Measurements from ENCODE around the gene TTLL9.
A peak's percentile ranks its signal among the peaks of the same experiment; 100 is the strongest.

The TTLL9 gene

DNA sequence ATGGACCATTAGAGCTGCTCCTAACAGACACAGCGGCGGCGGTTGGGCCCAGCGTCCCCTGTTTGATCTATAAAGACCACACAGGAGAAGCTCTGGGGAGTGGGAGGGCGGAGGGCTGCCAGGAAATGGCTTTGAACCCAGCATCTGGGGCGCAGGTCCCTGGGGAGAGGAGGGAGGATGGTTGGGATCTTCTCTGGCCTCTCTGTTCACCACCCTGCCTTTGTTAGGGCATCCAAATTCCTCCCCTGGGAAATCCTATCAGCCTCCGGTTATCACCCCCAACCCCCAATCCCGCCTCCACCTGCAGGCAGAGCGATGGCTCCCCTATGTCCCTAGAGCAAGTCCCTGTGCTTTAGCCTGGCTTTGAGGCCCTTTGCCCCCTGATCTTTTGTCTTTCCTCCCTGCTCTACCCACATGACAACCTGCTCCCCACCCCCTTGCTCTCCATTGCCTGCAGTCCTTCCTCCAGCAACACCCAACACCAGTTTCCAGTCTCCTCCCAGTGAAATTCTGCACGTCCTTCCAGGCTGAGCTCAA, 104.6 kb downstream of the TTLL9 start:
- no peaks in the 10 kb centered on the region for H3K36me3 ChIP-seq (ENCODE audit: insufficient read depth, insufficient read length, low read length)
- DNase-seq (ENCODE audit: low read depth, low spot score): peak; percentile 69
- H3K27me3 ChIP-seq (ENCODE audit: insufficient read depth, insufficient read length): peaks cover 12% of the 10 kb centered on the region
- peaks cover 5% of the 10 kb centered on the region for H3K4me1 ChIP-seq (ENCODE audit: insufficient read depth, insufficient read length)
- H3K9ac ChIP-seq (ENCODE audit: insufficient read length, low read depth): no peak overlapping the region
- TF ChIP-seq YY1 (IDR thresholded peaks at IDR 0.05; ENCODE audit: insufficient read depth, insufficient read length) (no peak), ZNF274 (IDR thresholded peaks at IDR 0.05; ENCODE audit: low read depth, low read length) (no peak), SUZ12 (IDR thresholded peaks at IDR 0.05; ENCODE audit: extremely low read depth, insufficient read depth, insufficient read length) (no peak)
- H3K9me3 ChIP-seq (ENCODE audit: insufficient read depth, low read length): no peaks in the 10 kb centered on the region
- H3K4me3 ChIP-seq (ENCODE audit: insufficient read length, low read depth): no peak overlapping the region

GRCh38 chr20:31975874-31976273, 105.4 kb downstream of the TTLL9 start:
- H3K36me3 ChIP-seq (ENCODE audit: insufficient read depth, insufficient read length, low read length): no peaks in the 10 kb centered on the region
- DNase-seq (ENCODE audit: low read depth, low spot score): no peak

DNA sequence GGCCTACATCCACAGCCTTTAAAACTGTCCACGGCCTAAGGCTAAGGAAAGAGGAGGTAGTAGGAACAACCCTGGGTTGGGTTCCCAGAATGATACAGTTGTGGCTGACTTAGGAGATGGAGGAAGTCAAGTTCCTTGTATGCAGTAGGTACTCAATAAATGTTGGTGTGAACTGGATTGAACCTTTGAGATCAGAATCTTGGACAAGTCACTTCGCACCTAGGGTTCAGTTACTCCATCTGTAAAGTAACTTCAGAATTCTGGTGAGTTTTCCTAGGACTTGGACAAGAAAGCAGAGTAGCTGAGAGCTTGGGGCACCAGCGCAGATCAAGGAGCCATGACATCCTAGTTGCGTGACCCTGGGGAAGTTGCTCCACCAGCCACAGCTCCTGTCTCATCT, 106.6 kb downstream of the TTLL9 start:
- no peak for TF ChIP-seq ZNF274 (IDR thresholded peaks at IDR 0.05; ENCODE audit: low read depth, low read length)
- TF ChIP-seq SUZ12 (IDR thresholded peaks at IDR 0.05; ENCODE audit: extremely low read depth, insufficient read depth, insufficient read length): no peak
- no peak for TF ChIP-seq YY1 (IDR thresholded peaks at IDR 0.05; ENCODE audit: insufficient read depth, insufficient read length)
- H3K27me3 ChIP-seq (ENCODE audit: insufficient read depth, insufficient read length): no peaks in the 10 kb centered on the region
- no peaks in the 10 kb centered on the region for H3K9me3 ChIP-seq (ENCODE audit: insufficient read depth, low read length)
- H3K36me3 ChIP-seq (ENCODE audit: insufficient read depth, insufficient read length, low read length): no peaks in the 10 kb centered on the region
- no peak overlapping the region for H3K9ac ChIP-seq (ENCODE audit: insufficient read length, low read depth)
- no peak overlapping the region for H3K4me3 ChIP-seq (ENCODE audit: insufficient read length, low read depth)
- DNase-seq (ENCODE audit: low read depth, low spot score): no peak
- peaks cover 5% of the 10 kb centered on the region for H3K4me1 ChIP-seq (ENCODE audit: insufficient read depth, insufficient read length)

More at GRCh38 chr20:31975874-31976273, 105.4 kb downstream of the TTLL9 start:
- no peak overlapping the region for H3K4me3 ChIP-seq (ENCODE audit: insufficient read length, low read depth)
- no peaks in the 10 kb centered on the region for H3K9me3 ChIP-seq (ENCODE audit: insufficient read depth, low read length)
- TF ChIP-seq YY1 (IDR thresholded peaks at IDR 0.05; ENCODE audit: insufficient read depth, insufficient read length) (no peak), SUZ12 (IDR thresholded peaks at IDR 0.05; ENCODE audit: extremely low read depth, insufficient read depth, insufficient read length) (no peak), ZNF274 (IDR thresholded peaks at IDR 0.05; ENCODE audit: low read depth, low read length) (no peak)
- H3K9ac ChIP-seq (ENCODE audit: insufficient read length, low read depth): no peak overlapping the region
- peaks cover 4% of the 10 kb centered on the region for H3K27me3 ChIP-seq (ENCODE audit: insufficient read depth, insufficient read length)
- H3K4me1 ChIP-seq (ENCODE audit: insufficient read depth, insufficient read length): peaks cover 5% of the 10 kb centered on the region

DNA sequence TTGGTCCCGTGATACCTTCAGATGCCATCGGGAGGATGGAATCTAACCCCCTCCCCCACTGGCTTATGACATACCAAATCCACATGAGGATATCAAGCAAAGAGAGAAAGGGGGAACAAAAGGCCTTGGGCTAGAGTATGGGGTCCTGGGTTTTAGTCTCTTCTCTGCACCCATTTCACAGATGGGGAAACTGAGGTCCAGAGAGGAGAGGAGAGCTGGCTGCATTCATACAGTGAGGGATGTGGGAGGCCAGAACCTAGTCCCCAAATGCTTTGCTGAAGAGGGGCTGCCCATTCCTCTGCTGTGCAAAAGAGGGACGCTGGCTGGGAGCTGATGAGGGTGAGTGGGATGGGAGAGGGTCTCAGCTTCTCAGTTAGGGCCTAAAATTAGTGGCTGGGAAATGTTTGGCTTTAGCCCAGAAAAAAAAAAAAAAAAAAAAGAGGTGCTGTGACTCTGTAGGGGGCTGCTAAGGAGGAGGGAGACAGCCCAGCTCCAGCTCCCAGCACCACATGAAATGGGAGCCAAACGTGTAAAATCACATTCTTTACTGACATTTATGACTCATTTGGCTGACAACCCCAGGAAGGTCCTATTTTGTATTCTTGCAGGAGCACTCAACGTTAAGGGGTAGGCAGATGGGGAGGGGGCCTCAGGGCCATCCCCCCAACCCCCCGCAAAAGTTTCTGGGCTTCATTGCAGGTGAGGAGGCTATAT, 109.4 kb downstream of the TTLL9 start:
- Histone ChIP-seq H3K4me3 (ENCODE audit: insufficient read length, low read depth) (no peak overlapping the region), H3K9ac (ENCODE audit: insufficient read length, low read depth) (no peak overlapping the region), H3K27me3 (ENCODE audit: insufficient read depth, insufficient read length) (no peaks in the 10 kb centered on the region), H3K36me3 (ENCODE audit: insufficient read depth, insufficient read length, low read length) (no peaks in the 10 kb centered on the region), H3K4me1 (ENCODE audit: insufficient read depth, insufficient read length) (peaks cover 5% of the 10 kb centered on the region), H3K9me3 (ENCODE audit: insufficient read depth, low read length) (no peaks in the 10 kb centered on the region)
- TF ChIP-seq SUZ12 (IDR thresholded peaks at IDR 0.05; ENCODE audit: extremely low read depth, insufficient read depth, insufficient read length): no peak
- TF ChIP-seq YY1 (IDR thresholded peaks at IDR 0.05; ENCODE audit: insufficient read depth, insufficient read length): no peak
- TF ChIP-seq ZNF274 (IDR thresholded peaks at IDR 0.05; ENCODE audit: low read depth, low read length): no peak
- no peak for DNase-seq (ENCODE audit: low read depth, low spot score)

DNA sequence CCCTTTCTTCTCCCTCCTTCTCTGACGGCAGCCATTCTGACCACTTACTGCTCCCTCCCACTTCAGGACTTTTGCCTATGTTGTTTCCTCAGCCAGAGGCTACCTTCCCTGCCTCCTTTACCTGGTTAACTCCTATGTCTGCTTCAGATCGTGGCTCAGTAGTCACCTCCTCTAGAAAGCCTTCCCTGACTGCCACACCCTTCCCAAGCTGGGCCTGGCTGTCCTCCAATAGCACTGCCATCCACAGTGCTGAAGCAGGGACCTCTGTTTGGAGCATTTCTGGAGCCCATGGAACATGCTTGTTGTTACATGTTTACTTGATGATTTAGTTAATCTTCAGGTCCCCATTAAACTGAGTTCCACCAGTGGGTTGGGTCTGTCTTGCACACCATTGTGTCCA, 111.3 kb downstream of the TTLL9 start:
- no peak overlapping the region for H3K9ac ChIP-seq (ENCODE audit: insufficient read length, low read depth)
- no peak for DNase-seq (ENCODE audit: low read depth, low spot score)
- H3K36me3 ChIP-seq (ENCODE audit: insufficient read depth, insufficient read length, low read length): no peaks in the 10 kb centered on the region
- no peaks in the 10 kb centered on the region for H3K9me3 ChIP-seq (ENCODE audit: insufficient read depth, low read length)
- peaks cover 6% of the 10 kb centered on the region for H3K4me1 ChIP-seq (ENCODE audit: insufficient read depth, insufficient read length)
- no peak overlapping the region for H3K4me3 ChIP-seq (ENCODE audit: insufficient read length, low read depth)
- TF ChIP-seq ZNF274 (IDR thresholded peaks at IDR 0.05; ENCODE audit: low read depth, low read length) (no peak), YY1 (IDR thresholded peaks at IDR 0.05; ENCODE audit: insufficient read depth, insufficient read length) (no peak)
- no peaks in the 10 kb centered on the region for H3K27me3 ChIP-seq (ENCODE audit: insufficient read depth, insufficient read length)

DNA sequence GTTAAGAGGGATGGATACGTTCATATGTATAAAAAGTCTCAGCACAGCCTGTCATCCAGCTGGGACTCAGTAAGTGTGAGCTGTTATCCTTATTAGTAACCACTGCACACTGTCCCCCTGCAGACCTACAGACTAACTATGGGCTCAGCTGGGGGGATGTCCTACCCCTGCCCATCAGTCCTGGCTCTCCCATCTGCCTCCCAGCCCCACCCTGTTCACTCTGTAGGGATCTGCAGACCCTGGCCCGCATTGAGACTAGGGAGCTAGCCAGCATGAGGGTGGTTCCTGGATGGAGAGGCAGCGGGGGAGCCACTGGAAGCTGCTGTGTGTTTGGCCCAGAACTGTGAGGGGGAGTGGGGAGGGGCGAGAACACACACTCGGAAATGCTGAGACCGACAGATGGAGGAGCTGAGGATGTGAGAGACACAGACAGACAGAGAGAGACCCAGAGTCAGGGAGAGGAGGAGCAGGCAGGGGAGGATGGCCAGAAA, 114.6 kb downstream of the TTLL9 start:
- no peak for DNase-seq (ENCODE audit: low read depth, low spot score)
- H3K9me3 ChIP-seq (ENCODE audit: insufficient read depth, low read length): no peaks in the 10 kb centered on the region
- no peak overlapping the region for H3K9ac ChIP-seq (ENCODE audit: insufficient read length, low read depth)
- peaks cover 10% of the 10 kb centered on the region for H3K4me1 ChIP-seq (ENCODE audit: insufficient read depth, insufficient read length)
- no peak overlapping the region for H3K4me3 ChIP-seq (ENCODE audit: insufficient read length, low read depth)
- TF ChIP-seq YY1 (IDR thresholded peaks at IDR 0.05; ENCODE audit: insufficient read depth, insufficient read length) (no peak), SUZ12 (IDR thresholded peaks at IDR 0.05; ENCODE audit: extremely low read depth, insufficient read depth, insufficient read length) (no peak), ZNF274 (IDR thresholded peaks at IDR 0.05; ENCODE audit: low read depth, low read length) (no peak)
- H3K36me3 ChIP-seq (ENCODE audit: insufficient read depth, insufficient read length, low read length): no peaks in the 10 kb centered on the region
- H3K27me3 ChIP-seq (ENCODE audit: insufficient read depth, insufficient read length): no peaks in the 10 kb centered on the region

- Histone ChIP-seq H3K9ac (ENCODE audit: insufficient read length, low read depth) (no peak overlapping the region), H3K27me3 (ENCODE audit: insufficient read depth, insufficient read length) (peaks cover 10% of the 10 kb centered on the region), H3K9me3 (ENCODE audit: insufficient read depth, low read length) (no peaks in the 10 kb centered on the region), H3K4me1 (ENCODE audit: insufficient read depth, insufficient read length) (peaks cover 10% of the 10 kb centered on the region), H3K36me3 (ENCODE audit: insufficient read depth, insufficient read length, low read length) (no peaks in the 10 kb centered on the region), H3K4me3 (ENCODE audit: insufficient read length, low read depth) (no peak overlapping the region)
- no peak for TF ChIP-seq SUZ12 (IDR thresholded peaks at IDR 0.05; ENCODE audit: extremely low read depth, insufficient read depth, insufficient read length)
- TF ChIP-seq ZNF274 (IDR thresholded peaks at IDR 0.05; ENCODE audit: low read depth, low read length): no peak
- no peak for TF ChIP-seq YY1 (IDR thresholded peaks at IDR 0.05; ENCODE audit: insufficient read depth, insufficient read length)
- no peak for DNase-seq (ENCODE audit: low read depth, low spot score)
Observed at GRCh38 chr20:31987744-31988143, 117.3 kb downstream of the TTLL9 start.

All from NT2/D1 (cell line).